GM21737 (cell line): ENCODE measurements around the gene LMCD1.

Experiments
- ATAC-seq: cut with Tn5 transposase; IDR thresholded peaks from one replicate; pipeline ENCODE4 v1.9.1; 2021; ENCODE audit warnings: mild to moderate bottlenecking, moderate library complexity; ENCODE audit not compliant: unreplicated experiment

The LMCD1 gene

DNA sequence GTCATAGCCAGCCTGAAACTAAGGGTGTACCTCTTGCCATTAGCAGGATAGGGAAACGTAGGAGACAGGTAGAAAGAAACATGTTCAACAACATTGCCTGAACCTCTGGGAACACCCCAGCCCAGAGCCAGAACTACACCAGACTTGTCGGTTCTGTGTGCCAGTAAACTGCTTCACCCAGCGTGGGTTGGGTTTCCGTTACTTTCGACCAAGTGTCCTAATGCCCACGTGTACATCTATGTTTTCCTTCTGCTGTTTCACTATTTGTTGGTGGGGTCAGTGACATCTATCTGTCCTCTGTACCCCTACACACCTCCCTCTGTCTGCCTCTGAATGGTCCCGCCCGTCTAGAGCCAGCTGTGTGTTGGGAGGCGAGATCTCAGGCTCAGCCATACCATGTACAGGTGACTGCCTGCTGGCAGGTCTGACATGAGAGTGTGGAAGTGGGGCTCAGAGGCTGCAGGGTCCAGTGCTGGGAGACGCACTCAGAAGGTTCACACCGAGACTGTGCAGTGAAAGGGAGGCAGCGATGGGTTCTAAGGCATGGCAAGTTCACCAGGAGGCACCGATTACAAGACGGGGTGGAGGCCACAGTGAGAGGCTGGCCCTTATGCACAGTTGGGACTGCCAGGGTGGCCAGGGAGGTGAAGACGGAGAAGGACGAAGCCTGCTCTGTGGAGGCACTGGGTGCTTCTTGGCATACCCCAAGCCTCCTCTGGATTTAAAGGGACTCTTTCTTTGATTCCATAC, 106.6 kb downstream of the LMCD1 start:
- no peak for ATAC-seq

DNA sequence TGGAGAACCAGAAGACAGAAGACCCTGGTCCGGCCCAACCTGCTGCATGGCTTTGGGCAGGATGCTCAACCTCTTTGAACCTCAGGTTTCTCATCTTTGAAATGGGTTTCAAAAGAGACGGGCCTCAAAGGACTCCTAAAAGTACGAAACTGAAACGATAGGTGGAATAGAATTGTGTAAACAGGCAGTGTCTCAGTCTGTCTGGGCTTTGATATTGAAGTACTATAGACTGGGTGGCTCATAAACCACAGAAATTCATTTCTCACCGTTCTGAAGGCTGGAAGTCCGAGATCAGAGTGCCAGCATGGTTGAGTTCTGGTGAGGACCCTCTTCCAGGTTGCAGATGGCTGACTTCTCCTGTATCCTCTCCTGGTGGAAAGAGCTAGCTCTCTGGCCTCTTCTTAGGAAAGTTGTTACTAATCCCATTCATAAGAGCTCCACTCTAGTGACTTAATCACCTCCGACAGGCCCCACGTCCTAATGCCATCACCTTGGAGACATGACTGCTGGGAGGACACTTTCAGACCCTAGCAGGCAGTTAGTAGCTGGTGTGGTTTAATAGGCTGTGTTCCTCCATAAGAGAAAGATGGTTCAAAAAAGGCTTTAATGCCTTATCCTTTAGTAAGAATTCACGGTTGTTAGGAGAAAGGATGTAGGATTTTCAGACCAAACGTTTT, 107.3 kb downstream of the LMCD1 start:
- no peak for ATAC-seq

DNA sequence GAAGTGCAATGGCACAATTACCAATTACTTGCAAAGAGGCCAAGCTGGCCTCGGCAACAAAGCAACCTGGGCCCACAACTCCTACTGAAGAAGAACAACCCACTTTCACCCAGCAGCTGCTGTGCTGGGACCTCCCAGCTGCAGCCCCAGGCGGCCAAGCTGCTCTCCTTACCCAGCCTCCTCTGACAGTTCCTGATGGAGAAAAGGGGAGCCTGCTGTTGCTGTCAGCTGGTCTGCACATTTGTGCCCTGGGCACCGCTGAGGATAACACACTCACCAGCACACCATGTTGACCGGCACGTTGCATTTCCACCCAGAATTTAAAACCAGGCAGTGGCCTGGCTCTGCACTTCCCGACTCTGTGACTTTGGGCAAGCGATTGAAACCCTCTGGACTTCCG, 109.3 kb downstream of the LMCD1 start:
- no peak for ATAC-seq

DNA sequence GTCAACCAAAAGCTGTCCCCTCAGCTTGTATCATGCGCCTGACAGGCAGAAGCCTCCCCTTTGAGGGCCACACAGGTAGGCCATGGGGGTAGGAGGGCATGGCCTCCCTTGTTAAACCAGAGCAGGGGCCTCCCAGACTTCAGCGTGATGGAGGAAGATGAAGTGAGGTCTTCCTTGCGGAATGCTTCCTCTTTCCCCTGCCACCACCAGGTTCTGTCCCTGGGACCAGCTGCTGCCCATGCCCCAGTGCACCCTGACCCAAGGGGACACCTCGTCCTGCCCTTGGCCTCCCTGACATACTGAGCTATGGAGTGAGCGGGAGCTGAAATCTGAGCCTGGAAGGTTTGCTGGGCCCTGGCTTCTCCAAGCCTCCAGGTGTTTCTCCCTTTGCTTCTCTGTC, 116.3 kb downstream of the LMCD1 start:
- no peak for ATAC-seq

DNA sequence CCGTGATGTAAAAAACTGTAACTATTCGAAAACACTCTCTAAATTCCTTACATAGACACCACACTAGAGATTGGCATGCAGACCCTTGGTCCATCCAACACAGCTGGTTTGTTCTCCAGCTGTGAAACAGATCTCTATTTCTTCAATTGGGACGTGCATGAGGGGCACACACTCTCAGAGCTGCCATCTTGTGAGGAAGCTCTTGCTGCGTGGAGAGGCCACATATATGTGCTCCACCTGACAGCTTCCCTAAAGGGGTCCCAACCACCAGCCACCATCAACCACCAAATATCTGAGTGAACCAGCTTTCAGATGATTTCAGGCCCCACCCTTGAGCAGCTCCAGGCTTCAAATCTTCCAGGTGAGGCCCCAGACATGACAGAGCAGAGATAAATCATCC, 117.3 kb downstream of the LMCD1 start:
- no peak for ATAC-seq

DNA sequence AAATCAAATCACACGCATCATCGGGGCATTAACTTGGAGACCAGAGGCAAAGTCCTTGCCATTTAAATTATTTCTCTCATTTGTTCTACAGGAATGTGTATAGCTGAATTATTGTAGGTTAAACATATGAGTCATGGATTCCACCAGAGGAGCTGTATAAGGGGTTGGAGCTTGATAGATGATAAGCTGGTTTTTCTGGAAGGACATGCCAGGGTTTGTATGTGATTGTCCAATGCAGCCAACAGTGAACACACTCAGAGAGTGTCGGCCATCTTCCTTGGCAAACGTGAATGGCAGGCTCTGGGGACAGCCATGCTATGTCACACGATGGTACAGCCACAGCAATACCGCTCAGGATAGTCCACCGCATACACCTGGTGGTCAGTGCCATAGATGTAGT, 117.9 kb downstream of the LMCD1 start:
- ATAC-seq: no peak

DNA sequence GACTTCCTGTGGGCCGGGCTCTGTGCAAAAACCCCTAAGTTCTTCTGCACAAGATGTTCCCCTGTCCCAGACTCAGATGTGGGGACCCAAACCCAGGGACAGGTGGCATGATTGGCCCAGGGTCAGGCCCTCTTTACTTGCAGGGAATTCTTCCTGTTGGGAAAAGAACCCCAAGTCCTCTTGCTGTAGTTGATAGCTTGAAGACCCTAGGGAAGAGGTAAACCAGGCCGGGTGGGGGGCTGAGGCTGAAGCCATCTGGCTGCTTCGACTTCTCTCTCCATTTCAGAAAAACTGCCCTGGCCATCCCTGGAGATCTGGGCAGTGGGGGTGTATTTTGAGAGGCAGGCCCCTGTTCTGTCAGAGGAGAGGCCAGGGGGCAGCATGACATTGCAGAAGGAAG, 119.5 kb downstream of the LMCD1 start:
- ATAC-seq: no peak

DNA sequence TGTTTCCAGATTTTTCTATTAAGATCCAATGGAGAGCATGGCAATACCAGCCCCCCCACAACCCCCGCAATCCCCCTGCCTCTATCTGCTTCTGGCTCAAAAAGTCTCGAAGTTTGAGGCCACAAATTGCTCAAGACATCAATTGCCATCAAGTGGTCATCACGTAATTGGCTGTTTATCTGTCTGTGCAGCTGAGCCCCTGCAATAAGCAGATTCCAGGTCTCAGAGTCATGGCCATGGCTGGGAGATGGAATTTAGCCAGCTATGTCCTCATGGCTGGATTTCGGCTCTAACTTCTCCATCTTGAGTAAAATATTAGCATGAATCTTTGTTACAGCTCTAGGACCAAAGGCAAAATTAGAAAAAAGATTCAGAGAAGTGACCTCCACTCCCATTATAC, 120.2 kb downstream of the LMCD1 start:
- ATAC-seq: no peak

DNA sequence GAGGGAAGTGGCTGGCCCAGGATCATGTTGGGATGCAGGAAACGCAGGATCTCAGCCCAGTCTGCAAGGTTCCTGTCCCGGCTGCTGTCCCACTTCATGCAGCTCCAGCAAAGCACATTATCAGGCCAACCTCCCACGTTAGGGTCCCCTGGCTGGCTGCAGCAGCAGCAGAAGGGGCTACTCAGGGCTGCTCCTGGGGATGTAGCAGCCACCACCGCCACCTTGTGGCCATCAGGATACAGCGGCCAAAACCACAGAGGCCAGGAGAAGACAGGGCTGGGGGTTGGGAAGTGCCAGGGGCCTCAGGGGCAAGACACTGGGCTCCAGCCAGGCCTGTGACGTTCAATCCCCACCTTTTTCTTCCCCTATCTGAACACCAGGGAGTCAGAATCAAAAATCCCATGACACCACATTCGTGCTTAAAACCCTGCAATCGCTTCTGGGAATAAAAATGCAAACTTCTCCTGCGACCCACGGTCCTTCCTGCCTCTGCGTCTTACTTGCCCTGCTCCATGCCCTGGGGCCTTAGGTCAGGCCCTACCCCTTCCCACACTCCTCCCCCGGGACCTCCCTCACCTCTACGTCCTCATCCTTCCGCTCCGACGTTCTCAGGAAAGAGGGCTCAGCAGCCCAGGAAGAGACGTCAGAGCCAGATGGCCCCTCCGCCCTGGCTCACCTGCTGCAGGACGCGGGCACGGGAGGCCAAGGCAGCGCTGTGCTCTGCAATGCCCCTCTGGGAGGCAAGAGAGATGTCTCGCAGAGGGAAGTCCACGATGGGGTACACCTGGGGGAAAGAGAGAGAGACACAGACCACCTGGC, 121.5 kb downstream of the LMCD1 start:
- ATAC-seq: peak; percentile 82

DNA sequence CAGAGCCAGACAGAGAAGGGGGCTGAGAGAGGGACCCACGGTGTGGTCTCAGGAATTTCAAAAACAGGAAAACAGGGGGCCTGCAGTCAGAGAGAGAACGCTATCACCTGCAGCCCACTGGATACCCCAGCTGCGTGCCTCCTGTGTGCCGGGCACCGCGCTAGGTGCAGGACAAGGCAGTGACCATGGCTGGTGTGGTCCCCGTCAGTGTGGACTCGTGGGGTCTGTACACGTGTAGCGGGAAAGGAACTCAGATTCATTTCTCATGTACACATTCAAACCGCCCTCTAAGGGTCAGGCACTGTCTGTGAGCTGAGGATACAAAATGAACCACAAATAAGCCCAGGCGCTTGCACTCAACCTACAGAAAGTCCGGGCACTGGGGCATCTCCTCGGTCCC, 122.1 kb downstream of the LMCD1 start:
- ATAC-seq: no peak
